Sigmoid colon (tissue), 7 donors: ENCODE data around the gene RNASE7. TPM values are rescaled to one million over a fixed set of nuclear protein-coding genes. Genes with fewer than 3 reads are reported as not detected.
A peak's percentile ranks its signal among the peaks of the same experiment; 100 is the strongest.

Experiments
- DNase-seq: peaks from one replicate; pipeline ENCODE4 v3.0.0-alpha.2; 2019
- H3K27ac ChIP-seq, 4 donors: fragments of 200-600 bp; sonication (generic); one replicate each; pipeline ENCODE4 v1.5.1; 2016 to 2019; ENCODE audit warnings: mild to moderate bottlenecking in 1 of 4
- H3K27me3 ChIP-seq, 3 donors: fragments of 200-600 bp; sonication (generic); one replicate each; pipeline ENCODE4 v1.5.1; 2019; ENCODE audit warnings: mild to moderate bottlenecking in 1 of 3
- H3K36me3 ChIP-seq, 4 donors: fragments of 200-600 bp; sonication (generic); one replicate each; pipeline ENCODE4 v1.5.1; 2016 to 2019
- H3K4me1 ChIP-seq, 4 donors: fragments of 200-600 bp; sonication (generic); one replicate each; pipeline ENCODE4 v1.5.1; 2017 to 2019
- H3K4me3 ChIP-seq, 4 donors: fragments of 200-600 bp; sonication (generic); one replicate each; pipeline ENCODE4 v1.5.1; 2017 to 2019; ENCODE audit warnings: mild to moderate bottlenecking in 2 of 4, moderate library complexity in 1 of 4
- H3K9me3 ChIP-seq, 4 donors: fragments of 200-600 bp in 3 of 4; sonication (generic) in 3 of 4; one replicate each; pipeline versions ENCODE4 v1.5.1 to v1.6.1; 2013 to 2019
- EP300 ChIP-seq, 4 donors: sonication (generic); formaldehyde crosslinking; IDR thresholded peaks; one replicate each; pipeline ENCODE4 v1.6.1; 2017; ENCODE audit warnings: antibody characterized with exemption in 4 of 4
- POLR2A ChIP-seq, 2 donors: fragments of 450-650 bp; IDR thresholded peaks; one replicate each; pipeline ENCODE4 v1.6.1; 2016; ENCODE audit warnings: antibody characterized with exemption in 2 of 2, mild to moderate bottlenecking in 2 of 2, moderate library complexity in 2 of 2
- POLR2AphosphoS5 ChIP-seq, 4 donors: sonication (generic); formaldehyde crosslinking; IDR thresholded peaks; one replicate each; pipeline ENCODE4 v1.6.1; 2017; ENCODE audit warnings: antibody characterized with exemption in 4 of 4
- WGBS, 2 donors: extraction: QIAGEN DNeasy Blood & Tissue Kit; methylation state at CpG; one replicate each; pipeline ENCODE4 v1.1.7; 2013; 5-methylcytosine and 5-hydroxymethylcytosine counted together
- intact Hi-C: fragments of 100-400 bp; cut with DNase I; formaldehyde crosslinking; loops from one replicate; pipeline ENCODE4 v1.15.1; 2023
- polyA plus RNA-seq, 3 donors: library from polyadenylated mRNA; stranded (reverse); fragments of 200-250 nt; gene quantifications; one replicate each; pipeline ENCODE4 v1.2.3, GENCODE V29; 2013
- total RNA-seq, 4 donors: library from RNA; depleted of rRNA; stranded (reverse); fragments of >200 nt; gene quantifications; one replicate each; pipeline ENCODE4 v1.1.0, GENCODE V29; 2016
- TF ChIP-seq, protein P1 (sequence below), 4 experiments: fragments of 450-650 bp in 3 of 4; fragments of 200-600 bp in 1 of 4; IDR thresholded peaks; one replicate each; pipeline ENCODE4 v1.5.1; 2016 to 2019; ENCODE audit warnings: antibody characterized with exemption in 4 of 4, mild to moderate bottlenecking in 3 of 4, moderate library complexity in 2 of 4
- donor health status: healthy with polysubstance abuse.
- donor health status: Bipolar disorder and iron deficiency.
- donor health status: healthy.

The RNASE7 gene
- total and polyA plus RNA-seq, 7 donors = 0.10 TPM; not detected in 6

DNA sequence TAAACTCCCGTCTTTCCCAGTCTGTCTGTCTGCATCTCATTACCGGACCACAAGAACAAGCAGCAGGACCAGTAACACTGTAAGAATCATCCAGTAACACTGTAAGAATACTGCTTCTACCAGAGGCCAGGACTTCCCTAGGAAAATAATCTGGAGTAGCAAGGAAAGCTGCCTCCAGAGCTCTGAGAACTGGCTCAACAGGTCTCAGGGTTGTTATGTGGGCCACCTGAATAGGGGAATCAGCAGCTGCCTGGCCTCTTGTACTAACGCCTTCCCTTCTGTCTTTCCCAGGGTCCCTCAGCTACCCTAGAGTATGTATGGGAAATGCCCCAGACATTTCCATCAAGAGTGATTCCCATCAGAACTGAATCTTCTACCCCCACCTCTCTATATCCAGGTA lies 44.0 kb upstream of the RNASE7 start:
- peaks cover 0 to 12% (median 9%) of the 10 kb centered on the region in 4 donors for H3K4me1 ChIP-seq
- H3K9me3 ChIP-seq = no peaks in the 10 kb centered on the region
- H3K36me3 ChIP-seq = peaks cover 35 to 46% (median 41%) of the 10 kb centered on the region in 4 donors
- TF ChIP-seq EP300 (IDR thresholded peaks at IDR 0.05) (no peak), POLR2A (IDR thresholded peaks at IDR 0.05) (no peak), POLR2AphosphoS5 (IDR thresholded peaks at IDR 0.05) (no peak)
- TF ChIP-seq, protein P1, sequence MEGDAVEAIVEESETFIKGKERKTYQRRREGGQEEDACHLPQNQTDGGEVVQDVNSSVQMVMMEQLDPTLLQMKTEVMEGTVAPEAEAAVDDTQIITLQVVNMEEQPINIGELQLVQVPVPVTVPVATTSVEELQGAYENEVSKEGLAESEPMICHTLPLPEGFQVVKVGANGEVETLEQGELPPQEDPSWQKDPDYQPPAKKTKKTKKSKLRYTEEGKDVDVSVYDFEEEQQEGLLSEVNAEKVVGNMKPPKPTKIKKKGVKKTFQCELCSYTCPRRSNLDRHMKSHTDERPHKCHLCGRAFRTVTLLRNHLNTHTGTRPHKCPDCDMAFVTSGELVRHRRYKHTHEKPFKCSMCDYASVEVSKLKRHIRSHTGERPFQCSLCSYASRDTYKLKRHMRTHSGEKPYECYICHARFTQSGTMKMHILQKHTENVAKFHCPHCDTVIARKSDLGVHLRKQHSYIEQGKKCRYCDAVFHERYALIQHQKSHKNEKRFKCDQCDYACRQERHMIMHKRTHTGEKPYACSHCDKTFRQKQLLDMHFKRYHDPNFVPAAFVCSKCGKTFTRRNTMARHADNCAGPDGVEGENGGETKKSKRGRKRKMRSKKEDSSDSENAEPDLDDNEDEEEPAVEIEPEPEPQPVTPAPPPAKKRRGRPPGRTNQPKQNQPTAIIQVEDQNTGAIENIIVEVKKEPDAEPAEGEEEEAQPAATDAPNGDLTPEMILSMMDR (IDR thresholded peaks at IDR 0.05) = no peak
- H3K27me3 ChIP-seq = no peaks in the 10 kb centered on the region
- intact Hi-C loops = loop anchor here (10.0 kb wide), 1 partner anchor 457 kb away; the partner anchor contains the start of gene CHD8
- WGBS, 2 donors = 15 to 64% methylated on average over 3 of the region's 3 CpGs
- no peak for DNase-seq
- H3K4me3 ChIP-seq = no peak overlapping the region
- H3K27ac ChIP-seq = peak overlapping the region in 1 of 4 donors; percentile 51

DNA sequence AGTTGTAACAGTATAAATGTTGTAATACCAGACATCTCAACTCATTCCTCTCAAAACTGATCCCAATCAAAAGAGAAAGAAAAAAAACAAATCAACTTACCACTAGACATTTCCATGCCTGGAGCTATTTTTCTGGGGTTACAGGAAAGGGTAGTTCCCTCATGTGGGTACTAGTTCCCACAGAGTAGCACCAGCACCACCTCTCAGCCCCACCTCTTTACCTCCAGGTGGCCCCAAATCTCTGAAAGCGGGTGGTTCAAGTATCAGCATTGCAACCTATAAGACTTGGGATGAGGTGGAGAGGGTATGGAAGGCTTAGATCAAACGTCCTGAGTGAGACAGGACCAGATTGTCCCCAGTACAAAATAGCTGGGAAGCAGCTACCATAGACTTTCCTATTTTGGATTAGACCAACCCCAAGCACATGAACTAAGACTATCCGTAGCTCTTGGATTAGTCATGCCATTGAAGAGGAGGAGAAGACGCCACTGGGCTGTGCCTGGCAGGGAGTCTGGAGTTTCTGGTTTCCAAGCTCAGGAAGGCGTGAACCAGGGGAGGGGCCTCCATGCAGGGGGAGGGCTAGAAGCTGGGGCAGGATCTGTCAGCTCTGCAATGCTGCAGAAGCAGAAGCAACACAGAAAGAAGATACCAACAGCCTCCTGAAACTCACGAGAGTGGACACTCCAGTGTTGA lies 43.3 kb upstream of the RNASE7 start, which contains the start of gene SLC39A2:
TSS of gene SLC39A2 (plus strand) at position 620 of the 693 bp plus-strand sequence. CDS start 154 bp downstream, outside the sequence.
- H3K4me3 ChIP-seq = no peak within 1 kb of the TSS
- WGBS, 2 donors = 9 to 53% methylated on average over 6 of the region's 6 CpGs
- H3K4me1 ChIP-seq = peaks cover 0 to 12% (median 9%) of the 10 kb centered on the region in 4 donors
- H3K27me3 ChIP-seq = no peaks in the 10 kb centered on the region
- no peak for DNase-seq
- TF ChIP-seq POLR2AphosphoS5 (IDR thresholded peaks at IDR 0.05) (no peak), POLR2A (IDR thresholded peaks at IDR 0.05) (no peak), EP300 (IDR thresholded peaks at IDR 0.05) (no peak)
- TF ChIP-seq, protein P1 (IDR thresholded peaks at IDR 0.05) = no peak
- H3K36me3 ChIP-seq = peaks cover 30 to 39% (median 35%) of the 10 kb centered on the region in 4 donors
- intact Hi-C loops = loop anchor here (10.0 kb wide), 1 partner anchor 456 kb away; the partner anchor contains the start of gene CHD8
- peak within 1 kb of the TSS in 3 of 4 donors; percentile 24 to 51 (median 44) for H3K27ac ChIP-seq
- H3K9me3 ChIP-seq = no peaks in the 10 kb centered on the region

DNA sequence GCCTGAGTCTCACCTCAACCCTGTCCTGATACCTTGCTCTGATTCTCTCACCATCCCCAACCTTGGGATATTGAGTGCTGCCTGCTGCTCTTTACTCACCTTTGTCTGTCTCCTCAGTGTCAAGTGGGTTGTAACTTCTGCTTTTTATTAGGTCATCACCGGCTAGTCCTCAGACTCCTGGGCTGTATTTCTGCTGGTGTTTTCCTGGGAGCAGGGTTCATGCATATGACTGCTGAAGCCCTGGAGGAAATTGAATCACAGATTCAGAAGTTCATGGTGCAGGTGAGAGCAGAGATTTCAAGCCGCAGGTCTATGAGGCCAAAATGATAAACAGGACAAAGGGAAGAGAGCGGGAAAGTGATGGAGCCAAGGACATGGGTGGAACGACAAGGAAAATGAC lies 42.6 kb upstream of the RNASE7 start:
- Histone ChIP-seq H3K27me3 (no peaks in the 10 kb centered on the region), H3K36me3 (peaks cover 22 to 32% (median 27%) of the 10 kb centered on the region in 4 donors)

DNA sequence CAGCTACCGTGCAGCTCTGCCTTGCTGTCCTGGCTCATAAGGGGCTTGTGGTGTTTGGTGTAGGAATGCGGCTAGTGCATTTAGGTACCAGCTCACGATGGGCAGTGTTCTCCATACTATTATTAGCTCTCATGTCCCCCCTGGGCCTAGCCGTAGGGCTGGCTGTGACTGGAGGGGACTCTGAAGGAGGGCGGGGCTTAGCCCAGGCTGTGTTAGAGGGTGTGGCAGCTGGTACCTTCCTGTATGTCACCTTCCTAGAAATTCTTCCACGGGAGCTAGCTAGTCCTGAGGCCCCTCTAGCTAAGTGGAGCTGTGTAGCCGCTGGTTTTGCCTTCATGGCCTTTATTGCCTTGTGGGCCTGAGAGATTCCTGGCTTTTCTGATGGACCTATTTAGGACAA lies 40.9 kb upstream of the RNASE7 start:
- WGBS, 2 donors = 34 to 71% methylated on average over 7 of the region's 7 CpGs
- TF ChIP-seq, protein P1 (IDR thresholded peaks at IDR 0.05) = no peak
- TF ChIP-seq POLR2AphosphoS5 (IDR thresholded peaks at IDR 0.05) (no peak), EP300 (IDR thresholded peaks at IDR 0.05) (no peak), POLR2A (IDR thresholded peaks at IDR 0.05) (no peak)
- H3K27ac ChIP-seq = no peak overlapping the region
- no peak for DNase-seq
- intact Hi-C loops = no loop called here
- H3K36me3 ChIP-seq = peaks cover 7 to 15% (median 11%) of the 10 kb centered on the region in 4 donors
- H3K27me3 ChIP-seq = no peaks in the 10 kb centered on the region
- no peaks in the 10 kb centered on the region for H3K9me3 ChIP-seq
- H3K4me3 ChIP-seq = no peak overlapping the region
- H3K4me1 ChIP-seq = peaks cover 0 to 12% (median 9%) of the 10 kb centered on the region in 4 donors

More for the DNA sequence above, 42.6 kb upstream of the RNASE7 start:
- H3K27ac ChIP-seq = peak overlapping the region in 1 of 4 donors; percentile 51
- WGBS, 2 donors = 26 to 68% methylated on average over 4 of the region's 4 CpGs
- intact Hi-C loops = loop anchor here (10.0 kb wide), 1 partner anchor 455 kb away; the partner anchor contains the start of gene CHD8
- TF ChIP-seq EP300 (IDR thresholded peaks at IDR 0.05) (no peak), POLR2AphosphoS5 (IDR thresholded peaks at IDR 0.05) (no peak), POLR2A (IDR thresholded peaks at IDR 0.05) (no peak)
- TF ChIP-seq, protein P1 (IDR thresholded peaks at IDR 0.05) = no peak
- peaks cover 0 to 12% (median 9%) of the 10 kb centered on the region in 4 donors for H3K4me1 ChIP-seq
- no peak overlapping the region for H3K4me3 ChIP-seq
- H3K9me3 ChIP-seq = no peaks in the 10 kb centered on the region
- no peak for DNase-seq
